GM21367 (cell line): ENCODE measurements around the gene ETV1.

Source experiments
- ATAC-seq: cut with Tn5 transposase; IDR thresholded peaks from one replicate; pipeline ENCODE4 v1.9.1; 2021; ENCODE audit not compliant: unreplicated experiment

ETV1 gene

GRCh38 chr7:13989126-13989948 lies at the start of gene ETV1:
Gene ETV1 (minus strand): TSS chr7:13989666. CDS start chr7:13989052, 614 bp downstream.
- ATAC-seq: no peak

- ATAC-seq: no peak
These were observed 34.9 kb upstream of the ETV1 start for GRCh38 chr7:14024406-14024805.

GRCh38 chr7:14023838-14024237 lies 34.4 kb upstream of the ETV1 start:
- ATAC-seq: no peak

DNA sequence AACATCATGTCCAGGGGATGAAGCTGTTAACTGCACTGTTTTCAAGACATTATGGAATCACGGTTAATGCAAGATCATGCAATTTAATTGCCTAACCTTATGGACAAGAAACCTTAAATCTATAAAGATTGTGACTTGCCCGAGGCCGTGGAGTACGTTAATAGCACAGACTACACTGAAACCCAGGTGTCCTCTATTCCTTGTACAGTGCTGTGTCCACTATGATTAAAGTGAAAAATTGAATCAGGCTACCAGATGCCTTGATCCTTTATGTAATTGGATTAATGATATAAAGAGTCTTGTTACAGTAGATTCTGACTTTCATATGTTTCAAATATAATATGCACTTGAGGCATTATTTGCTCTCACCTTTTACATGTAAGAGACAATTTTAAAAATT lies 33.9 kb upstream of the ETV1 start:
- no peak for ATAC-seq

- no peak for ATAC-seq
These were observed 31.6 kb upstream of the ETV1 start for GRCh38 chr7:14021069-14021468.

DNA sequence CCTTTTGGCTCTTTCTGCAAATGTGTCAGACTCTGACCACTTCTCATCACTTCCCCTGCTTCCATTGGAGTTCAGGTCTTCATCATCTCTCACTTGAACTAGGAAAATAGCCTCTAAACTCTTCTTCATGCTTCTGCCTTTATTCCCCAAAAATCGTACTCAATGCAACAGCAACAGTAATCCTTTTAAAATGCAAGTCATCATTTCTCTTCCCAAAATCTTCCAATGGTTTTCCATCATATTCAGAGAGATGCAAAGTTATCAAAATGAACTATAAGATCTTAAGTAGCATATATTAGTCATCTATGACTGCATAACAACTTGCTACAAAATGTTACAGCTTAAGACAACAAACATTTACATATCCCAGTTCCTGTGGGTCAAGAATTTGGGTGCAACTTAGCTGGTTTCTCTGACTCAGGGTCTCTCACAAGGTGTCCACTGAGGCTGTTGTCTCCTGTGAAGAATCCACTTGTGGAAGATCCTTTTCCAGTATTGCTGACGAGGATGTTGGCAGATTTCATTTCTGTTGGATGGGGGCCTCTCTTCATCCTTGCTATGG lies 31.0 kb upstream of the ETV1 start:
- no peak for ATAC-seq

DNA sequence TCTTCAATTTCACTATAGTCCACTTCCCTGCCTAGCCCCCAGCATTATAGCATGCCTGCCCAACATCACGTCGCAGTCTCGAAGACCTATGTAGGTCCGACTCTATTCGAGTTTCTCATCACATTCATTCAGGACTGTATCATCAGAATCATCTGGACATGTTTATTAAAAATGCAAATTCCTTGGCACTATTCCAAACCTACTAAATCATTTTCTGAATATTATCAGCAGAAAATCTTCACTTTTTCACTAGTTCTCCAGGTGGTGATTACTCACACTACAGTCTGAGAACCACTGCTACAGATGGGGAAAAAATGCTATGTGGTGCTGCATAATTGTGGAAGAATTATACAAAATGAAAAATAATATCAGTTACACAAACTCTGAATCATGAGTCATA lies 29.3 kb upstream of the ETV1 start:
- ATAC-seq: no peak

DNA sequence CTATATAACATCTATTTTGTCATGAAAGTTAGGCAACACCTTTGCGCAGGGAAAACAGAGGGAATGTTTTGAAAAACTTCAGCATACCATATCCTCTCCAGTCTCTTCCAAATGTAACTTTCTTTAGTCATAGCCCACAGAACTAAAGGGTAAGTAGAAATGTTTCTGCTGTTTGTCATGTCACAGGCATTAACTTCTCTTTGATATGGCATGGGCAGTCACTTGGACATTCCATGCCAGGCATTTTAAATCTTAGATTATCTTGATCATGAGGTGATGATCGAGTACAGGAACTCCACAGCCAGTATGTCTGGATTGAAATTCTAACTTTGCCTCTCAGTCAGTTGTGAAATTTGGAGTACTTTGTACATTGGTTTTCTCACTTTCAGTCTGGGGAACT lies 27.5 kb upstream of the ETV1 start:
- ATAC-seq: no peak

GRCh38 chr7:14013898-14014297 lies 24.4 kb upstream of the ETV1 start:
- no peak for ATAC-seq

GRCh38 chr7:14009453-14010418 lies 20.3 kb upstream of the ETV1 start:
- no peak for ATAC-seq

GRCh38 chr7:14001139-14001538 lies 11.7 kb upstream of the ETV1 start:
- ATAC-seq: no peak

DNA sequence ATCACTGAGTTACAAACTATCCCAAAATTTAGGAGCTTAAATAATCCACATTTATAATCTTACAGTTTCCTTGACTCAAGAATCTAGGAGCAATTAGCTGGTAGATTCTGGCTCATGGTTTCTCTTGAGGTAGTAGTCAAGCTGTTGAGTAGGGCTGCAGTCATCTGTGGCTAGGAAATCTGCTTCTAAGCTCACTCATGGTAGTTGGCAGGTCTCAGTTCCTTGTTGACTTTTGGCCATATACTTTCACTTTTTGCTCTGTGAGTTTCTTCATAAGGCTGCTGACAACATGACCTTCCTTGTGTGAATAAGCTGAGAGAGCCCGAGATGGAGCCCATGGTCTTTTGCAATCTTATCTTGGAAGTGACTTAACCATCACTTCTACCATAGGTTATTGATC lies 10.8 kb upstream of the ETV1 start:
- ATAC-seq: no peak

GRCh38 chr7:13998866-13999265 lies 9.4 kb upstream of the ETV1 start:
- ATAC-seq: no peak

DNA sequence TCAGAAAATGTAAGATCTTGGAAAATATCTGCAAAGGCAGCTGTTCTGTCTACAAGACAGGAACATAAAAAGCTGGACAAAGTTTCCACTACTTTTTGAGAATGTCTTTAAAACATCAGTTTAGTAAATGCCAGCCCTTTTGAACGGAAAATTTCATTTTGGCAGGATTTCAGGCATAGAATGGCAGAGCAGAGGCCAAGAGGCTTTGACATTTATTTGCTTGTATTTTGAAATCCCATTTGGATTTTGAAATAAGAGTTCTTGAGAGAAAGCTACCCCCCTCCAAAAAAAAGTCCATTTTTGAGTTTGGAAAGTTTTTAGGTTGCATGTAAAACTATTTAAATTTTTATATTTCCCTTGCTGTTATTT lies 3.1 kb upstream of the ETV1 start:
- no peak for ATAC-seq

GRCh38 chr7:13991791-13992595 lies 2.5 kb upstream of the ETV1 start:
- no peak for ATAC-seq

DNA sequence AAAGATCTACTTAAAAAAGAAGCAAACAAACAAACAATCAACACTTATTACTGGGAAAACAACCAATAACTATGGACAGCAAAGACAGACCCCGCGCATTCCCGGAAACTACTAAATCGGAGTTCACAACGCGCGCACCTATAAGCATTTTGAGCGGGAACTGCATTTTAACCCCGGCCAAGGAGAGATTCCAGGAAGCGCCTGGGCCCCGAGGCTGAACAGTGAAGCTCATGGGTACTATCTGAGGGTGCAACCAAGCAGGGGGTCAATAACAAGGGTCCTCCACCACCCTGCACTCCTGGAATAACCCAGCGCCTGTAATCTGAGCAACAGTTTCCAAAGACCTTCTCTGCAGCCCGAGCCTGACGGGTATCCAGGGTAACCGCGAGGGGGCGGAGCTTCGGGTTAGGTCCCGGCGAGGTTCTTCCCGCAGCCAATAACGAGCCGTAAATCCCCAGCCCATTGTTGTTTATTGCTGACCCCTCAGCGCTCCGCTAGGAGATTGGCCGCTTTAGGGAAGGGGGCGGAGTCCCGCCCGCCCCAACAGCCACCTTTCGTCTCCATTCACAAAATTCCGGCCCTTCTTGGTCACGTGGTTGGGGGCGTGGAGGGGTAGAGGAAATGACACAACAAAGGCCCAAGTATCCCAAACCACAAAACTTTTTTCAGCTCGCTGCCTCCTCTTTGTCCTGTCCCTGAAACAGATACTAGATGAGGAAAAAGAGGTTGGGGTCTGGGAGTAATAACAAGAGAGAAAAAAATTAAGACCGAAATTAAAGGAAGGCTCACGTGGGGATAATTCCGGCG lies 1.7 kb upstream of the ETV1 start:
- ATAC-seq: peak; percentile 66

- ATAC-seq: peak; percentile 67
These were observed 985 bp upstream of the ETV1 start for GRCh38 chr7:13990319-13990983.

- no peak for ATAC-seq
These were observed 461 bp upstream of the ETV1 start for GRCh38 chr7:13989949-13990305.

GRCh38 chr7:13988731-13989125 lies 738 bp downstream of the ETV1 start:
- ATAC-seq: no peak

DNA sequence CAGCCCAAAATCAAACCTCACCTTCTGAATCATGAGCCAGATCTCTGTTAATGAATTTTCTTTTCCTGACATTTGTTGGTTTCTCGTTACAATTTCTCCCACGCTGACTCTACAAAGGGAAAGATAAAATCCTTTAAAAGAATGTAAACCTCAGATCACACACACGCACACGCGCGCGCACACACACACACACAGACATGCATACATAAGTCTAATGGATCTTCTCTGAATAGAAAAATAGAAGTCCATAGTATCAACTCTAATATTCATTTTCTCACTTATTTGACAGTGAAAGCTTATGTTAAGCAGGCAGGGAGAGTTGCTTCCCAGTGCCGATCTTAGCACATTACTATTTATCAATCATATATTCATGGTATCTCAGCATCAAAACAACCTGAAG lies 1.4 kb downstream of the ETV1 start:
- ATAC-seq: no peak
